ENCODE results near the gene C9orf72. TPM values are rescaled to one million over a fixed set of nuclear protein-coding genes. Genes with fewer than 3 reads are reported as not detected.

Gene C9orf72
- total and polyA plus RNA-seq, 12 donors = 6.2 to 39.9 (median 16.1) TPM

DNA sequence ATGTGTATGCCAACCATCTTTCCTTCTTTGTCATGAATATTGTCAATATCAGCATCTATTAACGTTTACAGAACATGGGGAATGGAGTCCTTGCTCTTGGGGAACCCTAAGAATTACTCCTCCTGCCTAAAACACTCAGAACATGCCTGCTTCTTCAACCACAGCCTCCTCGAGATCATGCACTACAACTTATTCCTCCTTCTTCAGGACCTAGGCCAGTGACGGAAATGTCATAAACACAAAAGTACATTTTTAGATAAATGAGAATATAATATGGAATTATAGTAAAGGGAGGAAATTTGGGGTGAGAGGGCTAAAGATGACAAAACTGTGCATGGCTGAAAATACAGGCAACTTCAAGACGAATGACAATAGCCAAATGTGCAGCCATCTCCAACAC, 52.3 kb downstream of the C9orf72 start:
- whole genome bisulfite sequencing, 4 donors = 86 to 96% (median 90%) methylated on average over 4 of the region's 4 CpGs
- TF ChIP-seq, protein P1, sequence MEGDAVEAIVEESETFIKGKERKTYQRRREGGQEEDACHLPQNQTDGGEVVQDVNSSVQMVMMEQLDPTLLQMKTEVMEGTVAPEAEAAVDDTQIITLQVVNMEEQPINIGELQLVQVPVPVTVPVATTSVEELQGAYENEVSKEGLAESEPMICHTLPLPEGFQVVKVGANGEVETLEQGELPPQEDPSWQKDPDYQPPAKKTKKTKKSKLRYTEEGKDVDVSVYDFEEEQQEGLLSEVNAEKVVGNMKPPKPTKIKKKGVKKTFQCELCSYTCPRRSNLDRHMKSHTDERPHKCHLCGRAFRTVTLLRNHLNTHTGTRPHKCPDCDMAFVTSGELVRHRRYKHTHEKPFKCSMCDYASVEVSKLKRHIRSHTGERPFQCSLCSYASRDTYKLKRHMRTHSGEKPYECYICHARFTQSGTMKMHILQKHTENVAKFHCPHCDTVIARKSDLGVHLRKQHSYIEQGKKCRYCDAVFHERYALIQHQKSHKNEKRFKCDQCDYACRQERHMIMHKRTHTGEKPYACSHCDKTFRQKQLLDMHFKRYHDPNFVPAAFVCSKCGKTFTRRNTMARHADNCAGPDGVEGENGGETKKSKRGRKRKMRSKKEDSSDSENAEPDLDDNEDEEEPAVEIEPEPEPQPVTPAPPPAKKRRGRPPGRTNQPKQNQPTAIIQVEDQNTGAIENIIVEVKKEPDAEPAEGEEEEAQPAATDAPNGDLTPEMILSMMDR (IDR thresholded peaks at IDR 0.05) = no peak
- no peak for TF ChIP-seq POLR2A (IDR thresholded peaks at IDR 0.05)
- intact Hi-C loops (cut with DNase I) = no loop called here
- H3K4me3 ChIP-seq = no peak overlapping the region
- H3K9me3 ChIP-seq (replicated peaks in 1 of 3) = no peaks in the 10 kb centered on the region
- no peak for DNase-seq
- no peaks in the 10 kb centered on the region for H3K4me1 ChIP-seq (replicated peaks in 1 of 2)
- no peak overlapping the region for H3K27ac ChIP-seq
- no peaks in the 10 kb centered on the region for H3K27me3 ChIP-seq
- H3K36me3 ChIP-seq (replicated peaks in 1 of 2) = no peaks in the 10 kb centered on the region

DNA sequence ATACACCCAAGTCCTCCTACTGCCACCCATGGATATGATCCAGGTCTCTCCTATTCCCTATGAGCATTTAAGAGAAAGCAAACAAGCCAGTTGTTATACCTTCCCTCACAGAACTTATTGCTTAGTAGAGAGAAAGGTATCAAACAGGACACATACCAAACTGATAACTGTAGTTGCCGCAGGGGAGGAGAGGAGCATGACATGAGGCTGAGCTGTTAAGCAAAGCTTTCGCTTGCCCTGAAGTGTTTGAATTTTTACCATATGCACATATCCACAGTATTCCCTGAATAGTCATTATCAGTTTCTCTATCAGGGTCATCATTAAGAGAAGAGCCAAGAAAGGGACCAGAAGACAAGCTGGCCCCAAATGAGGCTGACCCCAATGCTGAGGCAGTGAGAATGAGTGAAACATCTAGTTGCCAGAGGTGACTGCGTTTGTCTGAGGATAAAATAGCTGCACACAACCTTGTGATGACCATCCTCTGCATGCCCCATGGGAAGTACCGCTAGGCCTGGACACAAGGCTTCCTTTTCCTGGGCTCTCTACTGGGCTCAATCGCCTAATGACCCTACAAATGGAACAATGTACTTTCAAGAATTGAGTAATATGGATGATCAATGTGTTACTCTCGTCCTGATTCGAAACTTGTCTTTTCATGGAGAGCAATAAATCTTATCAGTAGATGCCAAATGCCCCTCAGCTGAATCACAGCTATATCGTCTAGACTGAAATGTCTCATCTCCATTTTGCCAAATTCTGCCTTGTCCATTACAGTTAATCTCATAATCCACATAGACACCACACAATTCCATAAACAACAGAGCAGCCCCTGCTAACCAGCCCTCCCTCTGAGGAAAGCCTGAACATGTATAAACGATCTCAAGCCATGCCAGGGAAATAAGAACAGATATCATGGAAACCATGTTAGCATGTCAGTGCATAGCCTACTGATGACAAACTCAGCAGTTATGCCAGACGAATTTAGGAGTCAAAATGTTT, 53.5 kb downstream of the C9orf72 start:
- H3K27ac ChIP-seq = no peak overlapping the region
- no peaks in the 10 kb centered on the region for H3K9me3 ChIP-seq (replicated peaks in 1 of 3)
- H3K4me1 ChIP-seq (replicated peaks in 1 of 2) = no peaks in the 10 kb centered on the region
- H3K27me3 ChIP-seq = no peaks in the 10 kb centered on the region
- intact Hi-C loops (cut with DNase I) = no loop called here
- WGBS, 4 donors = 74 to 77% (median 76%) methylated on average over 10 of the region's 10 CpGs
- no peaks in the 10 kb centered on the region for H3K36me3 ChIP-seq (replicated peaks in 1 of 2)
- TF ChIP-seq, protein P1 (IDR thresholded peaks at IDR 0.05) = no peak
- no peak for TF ChIP-seq POLR2A (IDR thresholded peaks at IDR 0.05)
- no peak for DNase-seq
- no peak overlapping the region for H3K4me3 ChIP-seq

DNA sequence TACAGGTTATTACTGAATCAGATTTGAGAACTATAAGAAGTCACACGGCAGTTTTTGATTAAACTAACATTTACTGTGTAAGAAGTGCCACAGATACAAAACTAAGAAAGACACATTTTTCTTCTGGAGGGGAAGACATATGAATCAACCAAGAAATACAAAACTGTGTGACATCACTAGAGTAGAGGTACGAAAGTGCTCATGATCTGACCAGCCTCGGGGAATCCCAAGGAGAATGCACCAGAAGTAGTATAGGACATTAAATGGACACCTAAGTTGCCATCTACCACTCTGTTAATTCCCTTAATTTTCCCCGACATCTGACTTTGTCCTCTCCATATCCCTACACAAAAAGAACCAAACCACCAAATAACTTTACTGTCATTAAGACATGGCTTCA, 54.5 kb downstream of the C9orf72 start:
- H3K4me3 ChIP-seq = no peak overlapping the region
- intact Hi-C loops (cut with DNase I) = no loop called here
- WGBS, 4 donors = 78 to 96% (median 93%) methylated on average over 4 of the region's 4 CpGs
- no peaks in the 10 kb centered on the region for H3K36me3 ChIP-seq (replicated peaks in 1 of 2)
- H3K4me1 ChIP-seq (replicated peaks in 1 of 2) = no peaks in the 10 kb centered on the region
- H3K27ac ChIP-seq = no peak overlapping the region
- H3K9me3 ChIP-seq (replicated peaks in 1 of 3) = no peaks in the 10 kb centered on the region
- DNase-seq = no peak
- no peaks in the 10 kb centered on the region for H3K27me3 ChIP-seq
- TF ChIP-seq, protein P1 (IDR thresholded peaks at IDR 0.05) = no peak
- no peak for TF ChIP-seq POLR2A (IDR thresholded peaks at IDR 0.05)

DNA sequence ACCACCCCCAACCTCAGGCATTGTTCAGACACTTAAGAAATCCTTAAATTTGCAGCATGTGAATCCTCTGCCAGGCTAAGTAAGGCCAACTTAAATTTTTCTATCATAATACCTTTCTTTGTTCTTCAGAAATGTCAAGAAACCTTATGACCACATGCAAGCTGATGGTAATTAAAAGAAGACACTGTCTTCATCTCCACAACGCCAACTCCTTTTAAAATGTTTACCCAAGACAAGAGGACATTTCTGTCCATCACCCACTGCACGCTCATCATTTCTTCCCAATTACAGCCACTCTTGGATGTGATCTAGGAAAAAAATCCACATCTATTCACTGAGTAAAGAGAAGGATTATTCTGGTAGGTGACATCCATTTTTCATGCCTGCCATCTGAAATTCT, 55.3 kb downstream of the C9orf72 start:
- Histone ChIP-seq H3K9me3 (replicated peaks in 1 of 3) (no peaks in the 10 kb centered on the region), H3K36me3 (replicated peaks in 1 of 2) (no peaks in the 10 kb centered on the region), H3K4me1 (replicated peaks in 1 of 2) (no peaks in the 10 kb centered on the region), H3K27ac (no peak overlapping the region), H3K27me3 (no peaks in the 10 kb centered on the region), H3K4me3 (no peak overlapping the region)
- no peak for TF ChIP-seq POLR2A (IDR thresholded peaks at IDR 0.05)
- TF ChIP-seq, protein P1 (IDR thresholded peaks at IDR 0.05) = no peak
- 95 to 98% (median 97%) methylated on average over 2 of the region's 2 CpGs for WGBS, 4 donors
- intact Hi-C loops (cut with DNase I) = no loop called here
- DNase-seq = no peak

Measured in adrenal gland (tissue), 12 donors.